HS-27A (cell line): ENCODE measurements around the gene HLA-E.
"Not testable (repeated sequence)": the region's sequence is repeated elsewhere in the genome, so short reads cannot be mapped to it uniquely, and the experiment has no call there.

Source experiments
- DNase-seq: peaks from one replicate; pipeline ENCODE4 v3.0.0-alpha.2; 2012; ENCODE audit warnings: low read depth, missing footprints

HLA-E gene

DNA sequence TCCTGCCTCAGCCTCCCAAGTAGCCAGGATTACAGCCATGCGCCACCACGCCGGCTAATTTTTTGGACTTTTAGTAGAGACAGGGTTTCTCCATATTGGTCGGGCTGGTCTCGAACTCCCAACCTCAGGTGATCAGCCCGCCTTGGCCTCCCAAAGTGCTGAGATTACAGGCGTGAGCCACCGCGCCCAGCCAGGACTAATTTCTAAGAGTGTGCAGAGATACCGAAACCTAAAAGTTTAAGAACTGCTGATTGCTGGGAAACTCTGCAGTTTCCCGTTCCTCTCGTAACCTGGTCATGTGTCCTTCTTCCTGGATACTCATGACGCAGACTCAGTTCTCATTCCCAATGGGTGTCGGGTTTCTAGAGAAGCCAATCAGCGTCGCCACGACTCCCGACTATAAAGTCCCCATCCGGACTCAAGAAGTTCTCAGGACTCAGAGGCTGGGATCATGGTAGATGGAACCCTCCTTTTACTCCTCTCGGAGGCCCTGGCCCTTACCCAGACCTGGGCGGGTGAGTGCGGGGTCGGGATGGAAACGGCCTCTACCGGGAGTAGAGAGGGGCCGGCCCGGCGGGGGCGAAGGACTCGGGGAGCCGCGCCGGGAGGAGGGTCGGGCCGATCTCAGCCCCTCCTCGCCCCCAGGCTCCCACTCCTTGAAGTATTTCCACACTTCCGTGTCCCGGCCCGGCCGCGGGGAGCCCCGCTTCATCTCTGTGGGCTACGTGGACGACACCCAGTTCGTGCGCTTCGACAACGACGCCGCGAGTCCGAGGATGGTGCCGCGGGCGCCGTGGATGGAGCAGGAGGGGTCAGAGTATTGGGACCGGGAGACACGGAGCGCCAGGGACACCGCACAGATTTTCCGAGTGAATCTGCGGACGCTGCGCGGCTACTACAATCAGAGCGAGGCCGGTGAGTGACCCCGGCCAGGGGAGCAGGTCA is at the start of gene HLA-E:
Gene HLA-E, plus strand, starts transcription at position 429 of the 945 bp plus-strand sequence. Its CDS starts 23 bp downstream, at position 452.
- DNase-seq: peak; percentile 98

DNA sequence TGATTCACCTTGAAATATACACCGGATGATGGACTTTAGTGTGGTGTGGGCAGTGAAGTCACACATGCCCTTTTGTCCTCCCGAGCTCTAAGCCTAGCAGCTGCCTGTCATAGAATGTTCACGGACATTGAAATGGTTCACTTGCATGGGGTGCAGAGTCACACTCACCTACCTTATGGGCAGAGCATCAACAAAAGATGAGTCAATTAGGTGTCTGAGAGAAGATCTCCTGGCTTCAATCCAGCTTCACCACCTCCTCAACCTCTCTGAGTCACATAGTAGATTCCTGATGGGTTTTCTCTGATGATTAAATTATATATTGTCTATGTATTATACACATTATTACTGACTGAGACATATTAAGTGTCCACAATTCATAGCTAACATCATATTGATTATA is 48.1 kb upstream of the HLA-E start:
- DNase-seq: no peak

DNA sequence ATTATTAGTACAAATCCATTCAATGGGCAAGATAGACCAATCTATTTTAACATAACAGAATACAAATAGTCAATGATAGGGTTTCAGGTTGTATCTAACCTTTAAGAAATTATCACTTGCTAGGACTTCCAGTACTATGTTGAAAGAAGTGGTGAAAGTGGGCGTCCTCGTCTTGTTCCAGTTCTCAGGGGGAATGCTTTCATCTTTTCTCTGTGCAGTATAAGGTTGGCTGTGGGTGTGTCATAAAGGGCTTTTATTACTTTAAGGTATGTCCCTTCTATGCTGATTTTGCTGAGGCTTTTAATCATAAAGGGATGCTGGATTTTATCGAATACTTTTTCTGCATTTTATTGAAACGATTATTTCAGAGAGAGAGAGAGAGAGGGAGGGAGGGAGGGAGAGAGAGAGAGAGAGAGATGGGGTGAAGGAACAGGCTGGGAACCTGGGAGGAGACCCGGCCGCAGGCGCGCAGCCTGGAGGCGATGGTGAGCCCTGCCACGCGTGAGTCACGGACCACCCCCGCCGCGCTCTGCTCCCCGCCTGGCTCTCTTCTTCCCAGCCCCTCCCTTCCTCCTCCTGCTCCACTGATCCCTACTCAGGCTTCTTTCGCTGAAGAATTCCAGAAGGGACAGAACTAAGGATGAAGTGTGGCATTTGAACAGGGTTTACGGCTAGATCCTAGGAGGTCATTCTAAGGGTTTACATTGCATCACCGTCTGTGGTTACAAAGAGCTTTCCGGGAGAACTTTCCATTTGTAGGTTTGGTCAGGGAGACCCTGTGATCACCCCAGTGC is 45.5 kb upstream of the HLA-E start:
- DNase-seq: no peak

DNA sequence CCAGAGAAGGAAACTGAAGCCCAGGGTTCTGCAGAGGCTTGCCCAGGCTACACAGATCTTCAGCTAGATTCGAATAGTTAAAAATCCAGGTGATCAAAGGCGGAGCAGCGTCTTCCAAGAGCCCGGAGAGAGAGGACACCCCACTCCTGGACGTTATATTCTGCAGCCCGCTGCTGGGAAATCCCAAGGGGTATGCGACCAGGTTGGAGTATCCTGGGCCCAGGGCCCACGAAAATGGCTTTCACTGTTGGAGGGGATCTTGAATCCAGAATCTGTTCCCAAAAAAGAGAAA is 44.9 kb upstream of the HLA-E start:
- no peak for DNase-seq

DNA sequence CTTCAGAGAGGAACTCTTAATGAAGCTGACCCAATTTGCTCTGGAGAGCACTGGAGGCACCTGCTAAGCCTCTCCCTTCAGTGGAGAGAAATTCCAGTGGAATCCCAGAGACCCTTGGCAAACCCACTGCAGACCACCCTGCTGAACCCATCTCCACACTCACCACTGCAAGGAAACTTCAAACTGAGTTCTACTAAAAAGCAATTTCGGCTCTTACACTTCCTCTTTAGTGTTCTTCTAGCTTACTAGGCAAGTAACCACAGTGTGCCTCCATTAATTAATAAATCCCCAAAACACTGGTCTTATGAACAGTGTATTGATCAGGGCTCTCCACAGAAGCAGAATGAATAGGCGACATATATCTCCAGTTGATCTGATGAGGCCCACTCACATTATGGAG is 43.0 kb upstream of the HLA-E start:
- DNase-seq: no peak

GRCh38 chr6:30447237-30447636 is 42.1 kb upstream of the HLA-E start:
- no peak for DNase-seq

- no peak for DNase-seq
Measured at GRCh38 chr6:30450548-30450908, 38.8 kb upstream of the HLA-E start.

DNA sequence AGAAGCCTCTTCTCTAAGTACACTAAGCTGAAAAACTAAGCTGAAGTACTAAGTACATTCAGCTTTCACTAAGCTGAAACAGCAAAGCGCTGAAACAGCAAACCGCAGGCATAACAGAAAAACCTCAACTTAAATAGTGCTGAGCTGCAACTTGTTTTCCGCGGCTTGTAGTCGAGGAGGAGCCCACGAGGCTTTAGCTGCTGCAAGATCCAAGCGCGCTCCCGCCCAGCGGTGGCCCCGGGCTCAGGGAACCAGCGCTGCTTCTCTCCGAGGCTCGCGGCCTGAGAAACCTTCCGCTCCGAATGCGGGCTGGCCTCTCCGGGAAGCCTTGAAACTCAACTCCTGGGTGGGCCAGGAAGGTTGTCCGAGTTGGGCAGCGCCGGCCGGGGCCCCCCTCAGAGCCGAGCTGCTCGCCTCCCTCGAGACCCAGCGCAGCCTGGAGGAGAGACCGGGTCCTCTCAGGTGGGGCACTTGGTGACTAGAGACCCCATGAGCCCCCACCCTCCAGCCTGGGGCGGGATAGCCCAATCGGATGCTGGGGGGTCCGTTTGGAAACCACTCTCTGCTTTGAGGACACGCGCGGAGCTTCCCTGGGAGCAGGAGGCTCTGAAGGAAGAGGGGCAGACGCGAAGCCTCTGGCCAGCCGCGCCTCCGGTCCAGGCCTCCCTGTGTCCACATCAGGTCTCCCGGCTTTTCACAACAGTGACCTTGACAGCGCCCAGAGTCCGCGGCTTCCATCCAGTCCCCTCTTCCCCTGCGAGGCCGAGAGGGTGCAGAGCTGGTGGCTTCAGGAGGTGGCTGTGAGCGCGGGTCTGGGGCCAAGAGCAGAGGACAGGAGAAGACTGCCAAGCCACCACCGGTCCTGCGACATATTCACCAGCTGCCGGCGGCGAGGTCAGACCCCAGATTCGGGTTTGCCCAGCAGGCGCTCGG is 38.1 kb upstream of the HLA-E start:
- DNase-seq: no peak

DNA sequence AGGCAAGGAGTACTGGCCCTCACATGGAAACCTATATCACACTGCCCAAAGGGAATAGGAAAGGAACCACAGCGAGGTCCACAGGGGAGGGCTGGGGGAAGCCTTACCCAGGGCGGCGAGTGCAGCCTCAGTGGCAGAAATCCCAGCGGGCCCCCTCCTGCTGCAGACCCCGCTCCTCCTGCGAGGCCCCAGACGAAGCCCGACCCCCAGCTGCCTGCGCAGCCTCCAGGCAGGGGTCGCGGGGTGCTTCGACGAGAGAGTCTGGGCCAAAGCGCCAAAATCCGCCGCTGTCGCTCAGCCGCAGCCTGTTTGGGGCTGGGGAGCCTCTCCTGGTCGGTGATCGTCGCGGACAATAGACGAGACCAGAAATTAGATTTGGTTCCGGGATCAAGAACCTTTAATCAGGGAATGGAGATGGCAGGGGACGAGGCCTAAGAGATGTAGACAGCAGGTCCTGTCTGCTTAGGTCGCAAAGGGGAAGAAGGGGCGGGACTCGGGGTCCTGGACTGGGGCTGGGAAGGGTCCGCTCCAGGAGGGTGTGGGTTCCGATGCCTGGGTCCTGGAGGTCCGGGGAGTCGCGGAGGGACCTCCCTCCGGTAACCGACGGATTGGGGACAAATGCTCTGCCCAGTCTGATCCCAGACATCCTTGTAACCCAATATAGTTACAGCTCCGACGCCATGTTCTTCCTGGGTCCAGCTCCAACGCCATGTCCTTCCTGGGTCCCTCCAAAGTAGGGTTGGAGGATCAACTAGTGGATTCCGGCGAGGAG is 36.4 kb upstream of the HLA-E start:
- DNase-seq: no peak

DNA sequence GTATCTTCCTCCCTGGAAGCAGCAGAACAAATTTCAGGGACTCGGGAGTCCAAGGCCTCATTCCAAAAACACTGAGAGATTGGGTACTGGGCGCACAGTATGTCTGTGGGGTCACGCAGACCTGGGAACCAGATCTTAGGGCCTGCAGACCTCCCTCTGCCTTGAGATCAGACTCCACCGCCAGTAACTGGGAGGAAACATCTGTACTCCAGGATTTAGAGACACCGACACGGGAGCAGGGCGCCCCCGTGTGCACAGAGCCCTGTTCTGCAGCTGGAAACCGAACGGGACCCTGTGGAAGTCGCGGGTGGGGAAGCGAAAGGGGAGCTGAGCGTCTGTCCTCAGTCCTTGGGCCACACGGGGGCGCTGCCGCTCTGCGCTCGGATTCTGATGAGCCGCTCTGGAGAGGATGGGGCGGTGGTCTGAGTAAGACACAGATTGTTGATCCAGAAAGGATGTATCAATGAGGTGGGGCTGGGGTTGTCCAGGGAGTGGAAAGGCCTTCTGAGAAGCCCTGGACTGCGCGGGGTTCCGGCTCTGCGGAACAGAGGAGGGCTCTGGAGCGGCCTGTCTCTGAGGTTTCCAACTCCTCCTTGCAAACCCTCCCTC is 35.7 kb upstream of the HLA-E start:
- no peak for DNase-seq

GRCh38 chr6:30459145-30459544 is 30.2 kb upstream of the HLA-E start:
- no peak for DNase-seq

- no peak for DNase-seq
Measured at GRCh38 chr6:30461055-30461454, 28.3 kb upstream of the HLA-E start.

DNA sequence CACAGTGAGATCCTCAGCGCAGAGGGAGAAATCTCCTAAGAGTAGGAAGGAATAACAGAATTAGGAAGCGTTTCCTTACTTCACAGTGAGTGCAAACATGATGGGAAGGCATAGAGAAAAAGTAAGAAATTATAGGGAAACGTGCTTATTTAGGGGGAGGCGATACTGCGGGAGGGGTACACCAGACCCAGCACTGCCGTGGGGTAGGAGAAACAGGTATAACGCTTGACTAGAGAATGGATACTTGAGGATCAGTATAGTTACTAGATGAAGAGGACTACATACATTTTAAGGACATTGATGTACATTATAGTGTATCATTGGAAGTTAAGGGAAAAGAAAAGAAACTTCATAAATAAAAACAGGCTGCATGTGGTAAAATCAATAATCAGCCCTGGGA is 26.8 kb upstream of the HLA-E start:
- DNase-seq: no peak

- DNase-seq: no peak
Measured at GRCh38 chr6:30463242-30463641, 26.1 kb upstream of the HLA-E start.

- DNase-seq: no peak
Measured at GRCh38 chr6:30463651-30464618, 25.4 kb upstream of the HLA-E start.

DNA sequence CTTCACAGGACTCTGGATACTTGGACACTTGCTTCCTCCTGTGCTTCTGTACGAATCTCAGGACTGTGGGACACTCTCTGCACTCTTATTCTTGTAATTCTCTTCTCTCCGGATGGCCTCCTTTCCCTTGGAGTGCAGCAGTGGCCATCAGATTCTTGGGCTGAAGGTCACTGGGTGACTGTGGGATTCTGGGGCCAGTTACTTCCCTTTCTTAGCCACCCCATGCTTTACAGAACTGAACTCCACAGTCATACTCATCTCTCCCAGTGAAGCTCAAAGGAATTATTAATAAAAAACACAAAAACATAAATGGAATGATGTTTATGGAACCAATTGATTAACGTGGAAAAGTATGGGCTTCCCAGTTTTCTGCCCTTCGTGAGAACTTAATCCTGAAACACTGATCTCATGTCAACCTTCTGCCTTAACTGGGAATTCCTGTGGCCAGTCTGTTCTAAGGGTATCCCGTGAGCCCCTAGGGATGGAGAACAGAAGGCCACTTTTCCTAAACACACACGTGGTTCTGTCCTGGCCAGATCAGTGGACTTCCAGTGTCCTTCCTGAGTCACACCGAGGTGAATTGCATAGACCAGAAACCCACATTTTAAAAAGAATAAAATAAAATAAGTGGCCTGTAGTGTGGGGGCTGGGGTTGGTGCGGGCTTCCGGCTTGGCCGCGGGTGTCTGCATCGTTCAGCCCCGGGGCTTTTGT is 23.6 kb upstream of the HLA-E start:
- DNase-seq: no peak

- DNase-seq: no peak
Measured at GRCh38 chr6:30470968-30471367, 18.3 kb upstream of the HLA-E start.

DNA sequence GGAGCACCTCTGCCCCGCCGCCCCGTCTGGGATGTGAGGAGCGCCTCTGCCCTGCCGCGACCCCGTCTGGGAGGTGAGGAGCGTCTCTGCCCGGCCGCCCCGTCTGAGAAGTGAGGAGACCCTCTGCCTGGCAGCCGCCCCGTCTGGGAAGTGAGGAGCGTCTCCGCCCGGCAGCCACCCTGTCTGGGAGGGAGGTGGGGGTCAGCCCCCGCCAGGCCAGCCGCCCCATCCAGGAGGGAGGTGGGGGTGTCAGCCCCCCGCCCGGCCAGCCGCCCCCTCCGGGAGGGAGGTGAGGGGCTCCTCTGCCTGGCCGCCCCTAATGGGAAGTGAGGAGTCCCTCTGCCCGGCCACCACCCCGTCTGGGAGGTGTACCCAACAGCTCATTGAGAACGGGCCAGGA is 14.2 kb upstream of the HLA-E start:
- not testable (repeated sequence) for DNase-seq

DNA sequence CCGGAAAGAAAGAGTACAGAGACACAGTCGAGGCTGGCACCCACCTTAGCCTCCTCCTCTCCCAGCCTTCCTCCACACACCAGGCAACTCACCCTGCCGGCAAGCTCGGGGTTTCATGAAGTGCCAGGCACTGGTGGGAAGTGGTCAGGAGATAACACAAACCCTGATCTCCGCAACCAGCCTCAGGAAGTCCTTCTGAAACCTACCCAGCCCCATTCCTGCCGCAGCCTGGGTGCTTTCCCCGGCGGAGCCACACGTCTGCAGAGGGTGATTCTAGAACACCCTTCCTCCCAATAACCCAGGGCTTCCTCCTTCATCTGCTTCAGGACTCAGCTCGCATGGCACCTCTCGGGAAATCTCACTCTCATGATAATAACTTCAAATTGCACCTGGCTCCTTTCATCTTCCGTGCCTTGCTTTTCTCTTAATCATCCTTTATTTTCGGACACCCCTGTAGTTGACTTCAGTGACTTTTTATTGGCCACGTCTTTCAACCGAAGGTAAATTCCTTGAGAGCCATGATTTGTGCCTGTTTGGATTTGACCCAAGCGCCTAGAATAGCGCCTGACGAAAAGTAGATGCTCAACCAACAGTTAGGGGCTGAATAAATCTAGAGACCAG is 8.7 kb upstream of the HLA-E start:
- DNase-seq: no peak
